ENCODE results near the gene ANKFN1. TPM values are rescaled to one million over a fixed set of nuclear protein-coding genes. Genes with fewer than 3 reads are reported as not detected.

Gene ANKFN1
- total and polyA plus RNA-seq, 5 donors: 0.02 to 0.15 (median 0.11) TPM; not detected in 2

DNA sequence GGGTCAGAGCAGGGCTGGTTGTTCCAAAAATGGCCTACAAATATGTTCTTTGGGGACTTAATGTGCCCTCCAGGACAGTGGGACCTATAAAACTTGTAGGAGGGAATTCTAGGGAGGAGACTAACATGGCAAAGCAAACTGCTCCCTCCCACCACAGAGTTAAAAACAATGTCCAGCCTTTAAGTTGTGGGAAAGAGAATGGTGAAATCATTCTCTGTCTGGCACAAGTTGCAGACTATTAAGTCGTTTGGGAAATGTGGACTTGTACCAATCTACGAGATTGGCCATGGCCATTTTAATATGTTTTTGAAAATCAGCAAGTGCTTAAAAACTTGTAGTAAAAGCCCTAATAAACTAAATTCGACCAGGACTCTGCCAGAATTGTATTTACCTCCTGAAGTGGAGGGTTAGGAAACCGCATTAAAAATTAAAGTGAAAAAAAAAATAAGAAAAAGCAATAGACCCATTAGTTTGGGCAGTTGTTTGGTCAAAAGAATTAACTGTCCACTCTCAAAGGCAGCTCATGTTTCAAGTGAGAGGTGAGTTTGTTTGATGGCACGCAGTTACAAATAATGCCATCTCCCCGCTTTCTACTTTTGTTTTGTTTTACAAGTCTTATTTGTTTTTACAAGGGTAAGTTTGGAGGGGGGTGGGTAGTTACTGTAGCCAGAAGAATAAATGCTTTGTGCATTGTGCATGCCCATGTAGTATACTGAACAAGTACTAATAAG lies 32.4 kb downstream of the ANKFN1 start:
- no peaks in the 10 kb centered on the region for H3K9me3 ChIP-seq (ENCODE audit: control insufficient read depth, low read length)
- 61% methylated on average over 6 of the region's 6 CpGs for WGBS
- no peak overlapping the region for H3K4me3 ChIP-seq (ENCODE audit: low read length)
- H3K4me1 ChIP-seq (ENCODE audit: control insufficient read depth, insufficient read depth, low read length): no peaks in the 10 kb centered on the region
- intact Hi-C loops (cut with DNase I): no loop called here
- H3K27ac ChIP-seq (ENCODE audit: low read length): no peak overlapping the region
- ATAC-seq (no peak), DNase-seq (no peak)
- H3K27me3 ChIP-seq (ENCODE audit: control insufficient read depth, insufficient read depth): no peaks in the 10 kb centered on the region

DNA sequence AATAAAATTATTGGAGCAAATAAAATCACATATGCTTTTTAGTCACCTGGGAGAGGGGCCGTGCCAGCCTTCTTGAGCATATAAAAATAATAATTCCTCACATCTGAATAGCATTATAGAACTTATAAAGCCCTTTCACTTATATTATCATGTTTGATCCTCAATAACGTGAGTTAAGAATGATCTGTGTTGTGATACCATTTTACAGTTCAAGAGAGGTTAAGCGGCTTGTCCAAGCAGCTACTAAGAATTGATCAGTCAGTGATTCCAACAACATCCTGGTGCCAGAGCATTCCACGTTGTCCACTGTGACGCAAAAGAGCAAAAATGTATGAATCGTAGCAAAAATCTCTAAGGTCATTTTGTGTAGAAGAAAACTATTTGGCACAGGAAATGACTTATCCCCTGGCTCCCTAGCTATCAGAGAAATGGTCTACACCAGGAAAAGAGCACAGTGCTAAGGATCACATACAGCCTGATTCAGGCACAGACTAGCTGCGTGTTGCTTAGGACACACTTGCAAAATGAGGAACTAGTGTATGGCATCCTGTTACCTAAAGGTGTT lies 33.0 kb downstream of the ANKFN1 start:
- DNase-seq (no peak), ATAC-seq (no peak)
- Histone ChIP-seq H3K9me3 (ENCODE audit: control insufficient read depth, low read length) (no peaks in the 10 kb centered on the region), H3K4me3 (ENCODE audit: low read length) (no peak overlapping the region), H3K27ac (ENCODE audit: low read length) (no peak overlapping the region), H3K27me3 (ENCODE audit: control insufficient read depth, insufficient read depth) (no peaks in the 10 kb centered on the region), H3K4me1 (ENCODE audit: control insufficient read depth, insufficient read depth, low read length) (no peaks in the 10 kb centered on the region)
- 58% methylated on average over 7 of the region's 7 CpGs for WGBS
- intact Hi-C loops (cut with DNase I): no loop called here

DNA sequence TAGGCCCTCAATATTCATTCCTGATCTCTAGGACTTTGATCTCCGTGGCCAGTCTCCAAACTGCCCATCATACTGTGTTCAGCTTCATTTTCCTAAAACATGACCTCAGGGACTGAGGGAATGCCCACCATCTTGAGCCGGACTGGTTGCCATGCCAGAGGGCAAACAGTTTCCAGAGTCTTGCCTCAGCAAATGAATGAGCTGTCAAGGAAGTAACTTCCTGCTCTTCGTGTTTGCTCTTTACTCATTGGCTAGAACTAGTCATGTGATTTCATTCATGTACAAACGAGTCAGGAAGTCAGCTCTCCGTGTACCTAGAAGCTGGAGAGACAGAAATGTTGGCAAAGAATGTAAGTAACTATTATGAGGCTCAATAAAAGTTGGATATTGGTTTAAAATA lies 50.2 kb downstream of the ANKFN1 start:
- no peak for ATAC-seq
- Histone ChIP-seq H3K9me3 (ENCODE audit: control insufficient read depth, low read length) (no peaks in the 10 kb centered on the region), H3K27me3 (ENCODE audit: control insufficient read depth, insufficient read depth) (no peaks in the 10 kb centered on the region), H3K4me3 (ENCODE audit: low read length) (no peak overlapping the region), H3K27ac (ENCODE audit: low read length) (no peak overlapping the region), H3K4me1 (ENCODE audit: control insufficient read depth, insufficient read depth, low read length) (no peaks in the 10 kb centered on the region)
- intact Hi-C loops (cut with DNase I): no loop called here
- WGBS: 71% methylated on average over 5 of the region's 5 CpGs
- DNase-seq: no peak

- Histone ChIP-seq H3K27me3 (ENCODE audit: control insufficient read depth, insufficient read depth) (no peaks in the 10 kb centered on the region), H3K27ac (ENCODE audit: low read length) (no peak overlapping the region), H3K4me1 (ENCODE audit: control insufficient read depth, insufficient read depth, low read length) (no peaks in the 10 kb centered on the region), H3K9me3 (ENCODE audit: control insufficient read depth, low read length) (no peaks in the 10 kb centered on the region), H3K4me3 (ENCODE audit: low read length) (no peak overlapping the region)
- 69% methylated on average over 6 of the region's 6 CpGs for WGBS
- intact Hi-C loops (cut with DNase I): no loop called here
- ATAC-seq (no peak), DNase-seq (no peak)
Observed at GRCh38 chr17:56206351-56206750, 53.1 kb downstream of the ANKFN1 start.

DNA sequence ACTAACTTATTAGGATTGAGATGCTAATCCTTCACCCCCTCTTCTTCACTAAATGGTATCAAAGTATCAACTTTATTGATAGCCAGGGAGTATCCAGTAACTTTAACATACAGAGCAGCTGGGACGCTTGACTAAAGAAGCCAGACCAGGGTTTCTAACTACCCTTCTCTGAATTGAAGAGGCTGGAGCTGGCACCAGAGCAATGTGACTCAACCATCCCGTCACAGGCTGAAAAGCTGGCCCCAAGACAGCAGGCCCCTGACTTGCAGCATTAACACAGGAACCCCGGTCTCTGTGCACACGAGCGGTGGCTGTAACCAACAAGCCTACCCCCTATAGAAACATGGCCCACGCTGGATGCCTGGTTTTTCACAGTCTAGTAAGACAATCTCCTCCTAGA lies 59.8 kb downstream of the ANKFN1 start:
- DNase-seq: no peak
- intact Hi-C loops (cut with DNase I): no loop called here
- Histone ChIP-seq H3K27me3 (ENCODE audit: control insufficient read depth, insufficient read depth) (no peaks in the 10 kb centered on the region), H3K4me3 (ENCODE audit: low read length) (no peak overlapping the region), H3K4me1 (ENCODE audit: control insufficient read depth, insufficient read depth, low read length) (no peaks in the 10 kb centered on the region), H3K9me3 (ENCODE audit: control insufficient read depth, low read length) (no peaks in the 10 kb centered on the region), H3K27ac (ENCODE audit: low read length) (no peak overlapping the region)
- 71% methylated on average over 6 of the region's 6 CpGs for WGBS
- ATAC-seq: no peak

GRCh38 chr17:56217921-56218320 lies 64.6 kb downstream of the ANKFN1 start:
- H3K27me3 ChIP-seq (ENCODE audit: control insufficient read depth, insufficient read depth): no peaks in the 10 kb centered on the region
- H3K4me1 ChIP-seq (ENCODE audit: control insufficient read depth, insufficient read depth, low read length): no peaks in the 10 kb centered on the region
- intact Hi-C loops (cut with DNase I): no loop called here
- WGBS: 85% methylated on average over 2 of the region's 2 CpGs
- ATAC-seq: no peak
- DNase-seq: no peak
- H3K9me3 ChIP-seq (ENCODE audit: control insufficient read depth, low read length): no peaks in the 10 kb centered on the region
- no peak overlapping the region for H3K4me3 ChIP-seq (ENCODE audit: low read length)
- H3K27ac ChIP-seq (ENCODE audit: low read length): no peak overlapping the region

DNA sequence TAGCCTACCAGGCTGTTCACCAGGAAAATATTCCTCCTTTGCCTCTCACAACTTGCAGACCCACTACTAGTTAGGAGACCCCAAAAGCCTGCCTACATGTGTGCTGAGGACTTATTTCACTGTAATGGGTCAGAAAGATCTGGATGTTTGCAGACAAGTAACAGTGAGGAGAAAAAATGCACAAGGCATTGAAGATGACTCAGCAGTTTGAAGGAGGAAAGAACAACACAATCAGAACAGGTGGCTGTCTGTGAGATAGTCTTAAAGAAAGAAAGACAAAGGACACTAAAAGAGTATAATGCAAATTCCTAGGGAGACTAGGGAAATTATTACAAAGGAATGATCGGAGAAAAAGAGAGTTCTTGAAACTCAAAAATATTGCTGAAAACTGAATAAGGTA lies 69.0 kb downstream of the ANKFN1 start:
- WGBS: 96% methylated on average over 1 of the region's 1 CpG
- intact Hi-C loops (cut with DNase I): no loop called here

GRCh38 chr17:56230660-56231059 lies 77.4 kb downstream of the ANKFN1 start:
- Histone ChIP-seq H3K27me3 (ENCODE audit: control insufficient read depth, insufficient read depth) (no peaks in the 10 kb centered on the region), H3K4me3 (ENCODE audit: low read length) (no peak overlapping the region), H3K27ac (ENCODE audit: low read length) (no peak overlapping the region), H3K9me3 (ENCODE audit: control insufficient read depth, low read length) (no peaks in the 10 kb centered on the region), H3K4me1 (ENCODE audit: control insufficient read depth, insufficient read depth, low read length) (no peaks in the 10 kb centered on the region)
- WGBS: 54% methylated on average over 4 of the region's 4 CpGs
- ATAC-seq: peak; percentile 47 to 61
- intact Hi-C loops (cut with DNase I): no loop called here
- peak in 2 of 3 donors; percentile 39 to 61 for DNase-seq

More for the DNA sequence above, 69.0 kb downstream of the ANKFN1 start:
- Histone ChIP-seq H3K9me3 (ENCODE audit: control insufficient read depth, low read length) (no peaks in the 10 kb centered on the region), H3K27me3 (ENCODE audit: control insufficient read depth, insufficient read depth) (no peaks in the 10 kb centered on the region), H3K4me3 (ENCODE audit: low read length) (no peak overlapping the region), H3K27ac (ENCODE audit: low read length) (no peak overlapping the region), H3K4me1 (ENCODE audit: control insufficient read depth, insufficient read depth, low read length) (no peaks in the 10 kb centered on the region)
- DNase-seq (no peak), ATAC-seq (no peak)

- WGBS: 75% methylated on average over 2 of the region's 2 CpGs
- Histone ChIP-seq H3K9me3 (ENCODE audit: control insufficient read depth, low read length) (no peaks in the 10 kb centered on the region), H3K27ac (ENCODE audit: low read length) (no peak overlapping the region), H3K4me1 (ENCODE audit: control insufficient read depth, insufficient read depth, low read length) (no peaks in the 10 kb centered on the region), H3K27me3 (ENCODE audit: control insufficient read depth, insufficient read depth) (no peaks in the 10 kb centered on the region), H3K4me3 (ENCODE audit: low read length) (no peak overlapping the region)
- intact Hi-C loops (cut with DNase I): no loop called here
- DNase-seq: no peak
- no peak for ATAC-seq
Observed at GRCh38 chr17:56231252-56231651, 78.0 kb downstream of the ANKFN1 start.

- Histone ChIP-seq H3K9me3 (ENCODE audit: control insufficient read depth, low read length) (no peaks in the 10 kb centered on the region), H3K27ac (ENCODE audit: low read length) (no peak overlapping the region), H3K27me3 (ENCODE audit: control insufficient read depth, insufficient read depth) (no peaks in the 10 kb centered on the region), H3K4me1 (ENCODE audit: control insufficient read depth, insufficient read depth, low read length) (no peaks in the 10 kb centered on the region), H3K4me3 (ENCODE audit: low read length) (no peak overlapping the region)
- DNase-seq: no peak
- intact Hi-C loops (cut with DNase I): no loop called here
- no peak for ATAC-seq
- WGBS: 69% methylated on average over 5 of the region's 5 CpGs
Observed at GRCh38 chr17:56231693-56232092, 78.4 kb downstream of the ANKFN1 start.

- DNase-seq (no peak), ATAC-seq (no peak)
- Histone ChIP-seq H3K27me3 (ENCODE audit: control insufficient read depth, insufficient read depth) (no peaks in the 10 kb centered on the region), H3K4me3 (ENCODE audit: low read length) (no peak overlapping the region), H3K9me3 (ENCODE audit: control insufficient read depth, low read length) (no peaks in the 10 kb centered on the region), H3K27ac (ENCODE audit: low read length) (no peak overlapping the region), H3K4me1 (ENCODE audit: control insufficient read depth, insufficient read depth, low read length) (no peaks in the 10 kb centered on the region)
- intact Hi-C loops (cut with DNase I): no loop called here
- 91% methylated on average over 2 of the region's 2 CpGs for WGBS
Observed at GRCh38 chr17:56244268-56244890, 91.1 kb downstream of the ANKFN1 start.

Data from right cardiac atrium (tissue), 5 donors.